ENCODE results near the gene WAC. TPM values are rescaled to one million over a fixed set of nuclear protein-coding genes. Genes with fewer than 3 reads are reported as not detected.

Gene WAC
- total and polyA plus RNA-seq, 9 of the 15 experiments (the other 6 are each of a cell fraction or from before 2014, with no cell fraction given), result 24.8 to 123 (median 78.2) TPM

- no peak for TF ChIP-seq E2F8 (IDR thresholded peaks at IDR 0.05; ENCODE audit: low read depth, partially characterized antibody)
- no peak for TF ChIP-seq ZNF586 (CRISPR knock-in tag; conservative IDR thresholded peaks at IDR 0.05)
- TF ChIP-seq KAT2B (IDR thresholded peaks at IDR 0.05; ENCODE audit: low read depth, low read length), result no peak
- no peak for TF ChIP-seq POLR2G (IDR thresholded peaks at IDR 0.05; ENCODE audit: low read depth, low read length)
- no peak for TF ChIP-seq LARP7 (IDR thresholded peaks at IDR 0.05)
- TF ChIP-seq, protein P1, sequence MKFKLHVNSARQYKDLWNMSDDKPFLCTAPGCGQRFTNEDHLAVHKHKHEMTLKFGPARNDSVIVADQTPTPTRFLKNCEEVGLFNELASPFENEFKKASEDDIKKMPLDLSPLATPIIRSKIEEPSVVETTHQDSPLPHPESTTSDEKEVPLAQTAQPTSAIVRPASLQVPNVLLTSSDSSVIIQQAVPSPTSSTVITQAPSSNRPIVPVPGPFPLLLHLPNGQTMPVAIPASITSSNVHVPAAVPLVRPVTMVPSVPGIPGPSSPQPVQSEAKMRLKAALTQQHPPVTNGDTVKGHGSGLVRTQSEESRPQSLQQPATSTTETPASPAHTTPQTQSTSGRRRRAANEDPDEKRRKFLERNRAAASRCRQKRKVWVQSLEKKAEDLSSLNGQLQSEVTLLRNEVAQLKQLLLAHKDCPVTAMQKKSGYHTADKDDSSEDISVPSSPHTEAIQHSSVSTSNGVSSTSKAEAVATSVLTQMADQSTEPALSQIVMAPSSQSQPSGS (CRISPR knock-in tag; IDR thresholded peaks at IDR 0.05), result no peak
These were observed 54.5 kb downstream of the WAC start (continued) for GRCh38 chr10:28587270-28587969.

Measured in K562 (cell line).